Erythroblast (primary cell): ENCODE results near the gene ZFP92.

Source experiments
- DNase-seq, 2 experiments: peaks; one replicate each; lab custom pipeline; 2025; lab: John Stamatoyannopoulos, UW
- GATA1 ChIP-seq: IDR thresholded peaks from 2 replicates; pipeline ENCODE4 v1.6.1; 2011; ENCODE audit warnings: low read depth, mild to moderate bottlenecking, control low read depth, low read length, moderate library complexity
- POLR2A ChIP-seq: IDR thresholded peaks from 2 replicates; pipeline ENCODE4 v1.6.1; 2011; ENCODE audit warnings: mild to moderate bottlenecking, low read length

Gene ZFP92

GRCh38 chrX:153411255-153411987, at the start of gene ZFP92:
TSS of gene ZFP92 (plus strand) at chrX:153411472. CDS start at chrX:153418323, 6,851 bp downstream.
- TF ChIP-seq GATA1 (no peak), POLR2A (no peak)

GRCh38 chrX:153361781-153362397, 49.4 kb upstream of the ZFP92 start:
- DNase-seq = no peak
- no peak for TF ChIP-seq GATA1
- no peak for TF ChIP-seq POLR2A

More at GRCh38 chrX:153411255-153411987, at the start of gene ZFP92:
- DNase-seq = no peak

GRCh38 chrX:153365670-153366069, 45.6 kb upstream of the ZFP92 start:
- TF ChIP-seq POLR2A (no peak), GATA1 (no peak)
- DNase-seq = no peak

GRCh38 chrX:153366119-153366518, 45.2 kb upstream of the ZFP92 start:
- DNase-seq = no peak
- TF ChIP-seq POLR2A (no peak), GATA1 (no peak)

- no peak for DNase-seq
- TF ChIP-seq GATA1 (no peak), POLR2A (no peak)
Measured at GRCh38 chrX:153366878-153367538, 44.3 kb upstream of the ZFP92 start.

- DNase-seq = no peak
- TF ChIP-seq POLR2A = no peak
- no peak for TF ChIP-seq GATA1
Measured at GRCh38 chrX:153370293-153371055, 40.8 kb upstream of the ZFP92 start.

GRCh38 chrX:153371256-153371655, 40.0 kb upstream of the ZFP92 start:
- no peak for DNase-seq

GRCh38 chrX:153372949-153373348, 38.3 kb upstream of the ZFP92 start:
- TF ChIP-seq POLR2A = no peak
- TF ChIP-seq GATA1 = no peak
- no peak for DNase-seq

More at GRCh38 chrX:153371256-153371655, 40.0 kb upstream of the ZFP92 start:
- TF ChIP-seq GATA1 (no peak), POLR2A (no peak)

GRCh38 chrX:153374426-153374825, 36.8 kb upstream of the ZFP92 start:
- no peak for DNase-seq
- TF ChIP-seq POLR2A = no peak
- TF ChIP-seq GATA1 = no peak

GRCh38 chrX:153375571-153375970, 35.7 kb upstream of the ZFP92 start:
- TF ChIP-seq GATA1 = no peak
- TF ChIP-seq POLR2A = no peak
- no peak for DNase-seq

- DNase-seq = no peak
- TF ChIP-seq GATA1 = no peak
- no peak for TF ChIP-seq POLR2A
Measured at GRCh38 chrX:153377727-153378126, 33.5 kb upstream of the ZFP92 start.

GRCh38 chrX:153378607-153379006, 32.7 kb upstream of the ZFP92 start:
- TF ChIP-seq GATA1 (no peak), POLR2A (no peak)

GRCh38 chrX:153379508-153379907, 31.8 kb upstream of the ZFP92 start:
- no peak for TF ChIP-seq POLR2A
- DNase-seq = no peak

More at GRCh38 chrX:153378607-153379006, 32.7 kb upstream of the ZFP92 start:
- no peak for DNase-seq

GRCh38 chrX:153379971-153380581, 31.2 kb upstream of the ZFP92 start:
- peak; percentile 1 to 24 for DNase-seq
- TF ChIP-seq GATA1 = no peak
- TF ChIP-seq POLR2A = no peak
